Neuron (in vitro differentiated cells): Measurements from ENCODE around the gene RIPK4.

Experiments used
- H2AFZ ChIP-seq: one replicate; pipeline ENCODE4 v1.6.1; 2013; ENCODE audit warnings: low read depth, mild to moderate bottlenecking, inconsistent platforms, low read length, moderate library complexity
- H3K27me3 ChIP-seq: one replicate; pipeline ENCODE4 v1.6.1; 2013; ENCODE audit warnings: low read length; ENCODE audit not compliant: insufficient read depth
- H3K36me3 ChIP-seq: one replicate; pipeline ENCODE4 v1.6.1; 2013; ENCODE audit warnings: low read length; ENCODE audit not compliant: insufficient read depth
- H3K4me1 ChIP-seq: one replicate; pipeline ENCODE4 v1.6.1; 2013; ENCODE audit warnings: low read length; ENCODE audit not compliant: insufficient read depth
- H3K4me3 ChIP-seq: 2 replicates; pipeline ENCODE4 v1.5.1; 2013; ENCODE audit warnings: mild to moderate bottlenecking, low read length, moderate library complexity
- H3K9me3 ChIP-seq: one replicate; pipeline ENCODE4 v1.6.1; 2013; ENCODE audit warnings: low read length

The RIPK4 gene

DNA sequence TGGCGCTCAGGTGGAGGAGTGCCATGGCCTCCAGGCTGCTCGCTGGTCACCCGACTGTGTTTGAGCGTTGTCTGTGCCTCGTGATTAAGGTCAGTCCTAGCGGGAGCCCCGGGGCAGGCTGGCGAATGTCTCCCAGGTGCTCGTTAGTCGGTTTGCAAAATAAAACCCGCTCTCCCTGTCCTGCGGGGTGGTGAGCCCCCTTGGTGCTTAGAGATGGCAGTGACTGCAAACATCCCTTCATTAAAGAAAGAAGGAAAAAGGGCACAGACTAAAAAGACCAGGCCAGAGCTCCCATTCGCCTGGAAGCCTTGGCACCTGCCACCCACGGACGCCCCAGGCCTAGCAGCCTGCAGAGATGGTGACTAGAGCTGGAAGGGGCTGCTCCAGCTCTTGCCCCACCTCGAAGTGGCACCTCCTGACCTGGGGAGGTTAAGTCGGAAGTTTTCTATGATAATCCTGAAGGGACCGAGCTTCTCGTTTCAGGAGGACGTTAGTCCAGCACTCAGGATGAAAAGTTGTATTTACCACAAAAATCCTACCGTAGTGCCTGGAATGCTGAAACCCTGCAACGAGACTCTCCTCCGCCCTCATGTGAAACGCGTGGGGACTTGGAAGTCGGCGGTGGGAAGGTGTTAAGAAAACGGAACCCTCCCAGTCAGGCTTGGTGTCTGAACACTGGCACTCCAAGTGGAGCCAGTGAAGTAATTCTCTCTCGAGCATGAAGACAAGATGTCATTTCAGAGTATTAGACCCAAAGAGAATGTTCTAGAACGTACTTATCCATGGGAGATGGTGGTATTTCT is 24.6 kb downstream of the RIPK4 start:
- H3K9me3 ChIP-seq = peaks cover 9% of the 10 kb centered on the region
- no peaks in the 10 kb centered on the region for H3K27me3 ChIP-seq
- no peaks in the 10 kb centered on the region for H3K36me3 ChIP-seq

DNA sequence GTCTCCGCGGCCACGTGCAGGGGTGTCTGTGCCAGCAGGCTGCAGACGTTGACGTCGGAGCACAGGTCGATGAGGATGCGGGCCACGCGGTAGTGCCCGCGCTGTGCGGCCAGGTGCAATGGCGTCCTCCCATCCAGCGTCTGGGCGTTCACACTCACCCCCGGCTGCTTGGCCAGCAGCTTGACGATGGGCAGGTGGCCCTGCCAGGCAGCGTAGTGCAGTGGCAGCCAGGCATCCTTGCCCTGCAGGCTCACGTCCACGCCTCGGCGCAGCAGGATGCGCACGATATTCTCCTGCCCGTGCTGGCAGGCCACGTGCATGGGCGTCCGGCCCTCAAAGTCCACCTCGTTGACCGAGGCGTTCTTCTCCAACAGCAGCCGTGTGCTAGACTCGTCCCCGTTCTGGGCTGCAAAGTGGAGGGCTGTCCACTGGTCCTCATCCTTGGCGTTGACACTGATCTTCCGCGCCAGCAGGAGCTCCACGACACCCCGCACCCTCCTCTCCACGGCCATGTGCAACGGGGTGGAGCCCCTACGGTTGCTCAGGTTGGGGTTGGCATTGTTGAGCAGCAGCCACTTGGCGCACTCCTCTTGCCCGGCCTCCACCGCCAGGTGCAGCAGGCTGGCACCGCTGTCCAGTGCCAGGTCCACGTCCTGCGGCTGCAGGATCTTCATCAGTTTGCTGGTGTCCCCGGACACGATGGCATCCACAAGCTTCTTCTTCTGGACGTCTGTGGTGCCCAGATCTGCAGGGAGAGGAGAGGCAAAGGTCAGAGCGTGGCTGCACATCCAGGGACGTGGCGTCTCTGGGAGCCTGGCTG is 25.4 kb downstream of the RIPK4 start:
- no peak overlapping the region for H2AFZ ChIP-seq
- no peaks in the 10 kb centered on the region for H3K36me3 ChIP-seq
- H3K9me3 ChIP-seq = peaks cover 15% of the 10 kb centered on the region
- no peak overlapping the region for H3K4me3 ChIP-seq
- H3K27me3 ChIP-seq = no peaks in the 10 kb centered on the region
- H3K4me1 ChIP-seq = no peaks in the 10 kb centered on the region

More for the DNA sequence above, 24.6 kb downstream of the RIPK4 start:
- H3K4me3 ChIP-seq = no peak overlapping the region
- H2AFZ ChIP-seq = no peak overlapping the region
- H3K4me1 ChIP-seq = no peaks in the 10 kb centered on the region

GRCh38 chr21:41740604-41741252 is 26.1 kb downstream of the RIPK4 start:
- Histone ChIP-seq H3K9me3 (peaks cover 15% of the 10 kb centered on the region), H3K36me3 (no peaks in the 10 kb centered on the region), H3K4me1 (no peaks in the 10 kb centered on the region), H2AFZ (no peak overlapping the region), H3K27me3 (no peaks in the 10 kb centered on the region), H3K4me3 (no peak overlapping the region)

DNA sequence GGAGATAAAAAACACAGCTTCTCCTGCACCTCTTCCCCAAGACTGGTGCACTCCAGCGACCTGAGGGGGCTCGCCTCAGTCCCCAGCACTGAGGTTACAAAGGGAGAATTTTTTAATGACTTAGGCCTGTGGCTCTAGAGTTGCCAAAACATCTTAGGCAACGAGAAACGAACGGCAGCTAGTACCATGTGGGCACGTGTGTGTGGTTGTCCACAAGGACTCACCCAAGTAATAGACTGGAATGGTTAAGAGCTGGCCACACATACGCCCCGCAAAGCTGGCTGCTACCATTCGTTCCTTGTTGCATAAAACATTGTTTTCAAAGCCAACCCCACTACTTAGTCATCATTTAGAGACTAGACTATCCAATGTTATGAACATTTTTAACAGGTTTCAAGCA is 26.9 kb downstream of the RIPK4 start:
- Histone ChIP-seq H3K27me3 (no peaks in the 10 kb centered on the region), H3K4me1 (no peaks in the 10 kb centered on the region), H3K4me3 (no peak overlapping the region), H3K36me3 (no peaks in the 10 kb centered on the region), H3K9me3 (peaks cover 15% of the 10 kb centered on the region), H2AFZ (no peak overlapping the region)

- H3K4me1 ChIP-seq = no peaks in the 10 kb centered on the region
- peaks cover 15% of the 10 kb centered on the region for H3K9me3 ChIP-seq
- no peaks in the 10 kb centered on the region for H3K36me3 ChIP-seq
- no peaks in the 10 kb centered on the region for H3K27me3 ChIP-seq
- no peak overlapping the region for H2AFZ ChIP-seq
- H3K4me3 ChIP-seq = no peak overlapping the region
These were observed 27.8 kb downstream of the RIPK4 start for GRCh38 chr21:41739011-41739410.

GRCh38 chr21:41737651-41738324 is 29.1 kb downstream of the RIPK4 start:
- H3K27me3 ChIP-seq = no peaks in the 10 kb centered on the region
- H3K36me3 ChIP-seq = no peaks in the 10 kb centered on the region
- no peak overlapping the region for H3K4me3 ChIP-seq
- H2AFZ ChIP-seq = no peak overlapping the region
- H3K9me3 ChIP-seq = peaks cover 15% of the 10 kb centered on the region
- H3K4me1 ChIP-seq = no peaks in the 10 kb centered on the region

DNA sequence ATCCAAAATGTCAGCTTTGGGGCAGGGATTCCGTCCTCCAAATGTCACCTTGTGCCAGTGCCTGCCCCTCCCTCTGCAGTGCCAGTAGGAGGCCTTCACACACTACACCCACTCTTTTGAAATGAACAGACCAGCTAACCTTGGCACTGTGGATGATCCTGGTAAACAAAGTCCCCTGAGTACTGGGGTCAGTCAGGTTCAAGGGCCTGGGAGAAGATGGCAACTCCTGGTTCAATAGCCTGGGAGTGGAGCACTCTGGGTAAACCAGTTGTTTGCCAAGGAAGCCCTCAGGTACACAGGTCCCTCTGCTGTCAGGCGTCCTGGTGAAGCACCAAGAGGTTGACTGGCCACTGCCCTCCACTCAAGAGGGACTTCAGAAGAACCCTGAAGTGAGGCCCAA is 30.4 kb downstream of the RIPK4 start:
- Histone ChIP-seq H3K36me3 (no peaks in the 10 kb centered on the region), H3K4me3 (no peak overlapping the region), H3K9me3 (peaks cover 15% of the 10 kb centered on the region), H3K27me3 (no peaks in the 10 kb centered on the region), H3K4me1 (no peaks in the 10 kb centered on the region), H2AFZ (no peak overlapping the region)

DNA sequence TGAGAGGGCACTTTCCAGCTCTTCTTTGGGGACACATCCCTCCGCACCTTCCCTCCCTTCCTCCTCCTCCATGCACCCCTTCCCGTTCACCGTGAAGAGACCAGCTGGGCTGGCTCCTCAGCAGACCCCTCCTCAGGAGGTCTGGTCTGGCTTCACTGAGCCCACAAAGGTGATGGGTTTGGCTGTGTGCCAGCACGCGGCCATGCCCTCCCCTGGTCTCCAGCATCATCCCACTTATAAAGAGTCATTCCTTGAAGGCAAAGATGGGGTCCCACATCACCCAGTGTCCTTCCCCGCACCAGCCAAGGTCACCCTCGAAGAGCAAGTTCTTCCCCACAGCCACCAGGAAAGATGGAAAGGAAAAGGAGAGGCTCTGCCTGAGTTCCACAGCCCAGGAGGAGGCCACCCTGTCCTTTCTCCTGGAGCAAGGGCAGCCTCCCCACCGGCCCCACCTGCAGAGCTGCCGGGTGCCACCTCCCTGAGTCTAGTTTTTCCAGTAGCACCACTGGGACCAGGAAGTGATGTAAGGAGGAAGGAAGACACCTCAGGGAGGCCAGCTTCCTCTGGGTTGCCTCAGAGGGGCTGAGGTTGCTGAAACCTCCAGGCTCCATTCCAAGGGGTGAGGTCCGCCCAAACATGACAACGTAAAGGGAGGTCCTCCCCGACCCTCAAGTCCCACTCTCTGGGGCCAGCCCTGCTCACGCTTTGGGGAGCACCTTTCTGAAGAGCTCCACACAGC is 32.7 kb downstream of the RIPK4 start:
- Histone ChIP-seq H2AFZ (no peak overlapping the region), H3K36me3 (no peaks in the 10 kb centered on the region), H3K4me3 (no peak overlapping the region), H3K27me3 (peaks cover 3% of the 10 kb centered on the region), H3K9me3 (peaks cover 11% of the 10 kb centered on the region), H3K4me1 (no peaks in the 10 kb centered on the region)

DNA sequence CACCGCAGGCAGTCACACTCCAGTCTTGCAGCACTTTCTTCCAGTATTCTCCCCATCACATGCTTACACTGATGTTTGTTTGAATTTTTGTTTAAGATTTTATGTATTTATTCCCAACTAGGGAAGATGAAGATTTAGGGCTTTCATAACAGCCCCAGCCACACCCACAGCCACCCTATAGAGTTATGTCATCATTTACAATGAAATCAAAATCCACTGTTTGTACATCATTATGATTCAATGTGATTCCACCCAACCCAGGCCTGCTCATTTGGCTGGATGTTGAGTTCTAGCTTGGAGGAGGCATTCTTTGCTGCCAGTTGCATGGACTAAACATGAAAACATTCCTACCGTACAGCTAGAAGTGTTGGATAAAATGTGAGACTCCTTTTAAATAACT is 35.8 kb downstream of the RIPK4 start:
- no peaks in the 10 kb centered on the region for H3K9me3 ChIP-seq
- H3K4me3 ChIP-seq = no peak overlapping the region
- H3K36me3 ChIP-seq = no peaks in the 10 kb centered on the region
- H2AFZ ChIP-seq = no peak overlapping the region
- peaks cover 8% of the 10 kb centered on the region for H3K27me3 ChIP-seq
- H3K4me1 ChIP-seq = no peaks in the 10 kb centered on the region

- no peak overlapping the region for H3K4me3 ChIP-seq
These were observed 36.5 kb downstream of the RIPK4 start for GRCh38 chr21:41730367-41730765.

GRCh38 chr21:41729701-41730366 is 37.0 kb downstream of the RIPK4 start:
- Histone ChIP-seq H3K4me3 (no peak overlapping the region), H3K4me1 (no peaks in the 10 kb centered on the region), H3K36me3 (no peaks in the 10 kb centered on the region), H3K9me3 (no peaks in the 10 kb centered on the region), H3K27me3 (peaks cover 8% of the 10 kb centered on the region), H2AFZ (no peak overlapping the region)

More at GRCh38 chr21:41730367-41730765, 36.5 kb downstream of the RIPK4 start:
- Histone ChIP-seq H2AFZ (no peak overlapping the region), H3K27me3 (peaks cover 8% of the 10 kb centered on the region), H3K9me3 (no peaks in the 10 kb centered on the region), H3K4me1 (no peaks in the 10 kb centered on the region), H3K36me3 (no peaks in the 10 kb centered on the region)
